ENCODE results near the gene BNIP2. TPM values are rescaled to one million over a fixed set of nuclear protein-coding genes. Genes with fewer than 3 reads are reported as not detected.

BNIP2 gene
- total and polyA plus RNA-seq, 2 donors (not counting 1 experiment from before 2014, with no cell fraction given), result 82.9 to 93.2 TPM

DNA sequence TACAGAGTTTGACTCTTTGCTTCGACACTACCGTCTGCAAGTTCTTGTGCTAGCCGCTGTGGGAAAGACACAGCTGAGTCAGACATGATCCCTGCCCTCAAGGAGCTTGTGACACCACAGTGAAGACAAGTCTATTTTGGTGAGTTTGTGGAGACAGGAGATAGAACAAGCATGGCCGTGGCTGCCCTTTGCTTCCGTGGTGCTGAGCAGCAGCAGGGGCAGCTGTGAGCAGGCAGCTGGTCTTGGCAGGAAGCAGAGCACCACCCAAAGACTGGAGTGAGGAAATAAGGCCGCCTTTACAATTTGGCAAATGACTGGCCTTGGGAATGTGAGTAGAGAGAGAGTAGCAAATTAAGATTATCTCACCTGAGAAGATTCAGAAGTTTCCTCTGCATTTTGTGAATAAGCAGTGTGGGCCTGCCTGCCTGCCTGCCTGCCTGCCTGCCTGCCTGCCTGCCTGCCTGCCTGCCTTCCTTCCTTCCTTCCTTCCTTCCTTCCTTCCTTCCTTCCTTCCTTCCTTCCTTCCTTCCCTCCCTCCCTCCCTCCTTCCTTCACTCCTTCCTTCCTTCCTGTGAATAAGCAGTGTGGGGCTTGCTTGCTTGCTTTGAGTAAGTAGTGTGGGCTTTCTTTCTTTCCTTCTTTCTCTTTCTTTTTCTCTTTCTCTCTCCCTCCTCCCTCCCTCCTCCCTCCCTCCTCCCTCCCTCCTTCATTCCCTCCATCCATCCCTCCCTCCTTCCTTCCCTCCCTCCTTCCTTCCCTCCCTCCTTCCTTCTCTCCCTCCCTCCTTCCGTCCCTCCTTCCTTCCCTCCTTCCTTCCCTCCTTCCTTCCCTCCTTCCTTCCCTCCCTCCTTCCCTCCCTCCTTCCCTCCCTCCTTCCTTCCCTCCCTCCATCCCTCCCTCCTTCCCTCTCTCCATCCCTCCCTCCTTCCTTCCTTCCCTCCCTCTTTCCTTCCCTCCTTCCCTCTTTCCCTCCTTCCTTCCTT is 79.1 kb downstream of the BNIP2 start:
- Histone ChIP-seq H3K4me1 (ENCODE audit: control insufficient read depth, extremely low read depth, insufficient read depth, low read length) (no peaks in the 10 kb centered on the region), H3K79me2 (ENCODE audit: control insufficient read depth, insufficient read depth, low read length) (no peaks in the 10 kb centered on the region), H2AFZ (ENCODE audit: low read length) (no peak overlapping the region), H3K4me2 (ENCODE audit: extremely low read depth, insufficient read depth, low read length) (no peak overlapping the region), H4K20me1 (ENCODE audit: control insufficient read depth, extremely low read depth, insufficient read depth, low read length) (no peaks in the 10 kb centered on the region), H3K27ac (ENCODE audit: insufficient read depth, low read length) (no peak overlapping the region), H3K9me3 (ENCODE audit: control insufficient read depth, insufficient read depth, low read depth, low read length) (no peaks in the 10 kb centered on the region), H3K4me3 (replicated peaks in 1 of 4; ENCODE audit: control extremely low read depth in 1 of 4, insufficient read depth in 1 of 4, low read depth in 3 of 4, low read length in 4 of 4) (no peak overlapping the region), H3K27me3 (ENCODE audit: control insufficient read depth, insufficient read depth, low read length) (no peaks in the 10 kb centered on the region), H3K36me3 (ENCODE audit: control insufficient read depth, insufficient read depth, low read length) (no peaks in the 10 kb centered on the region), H3K9ac (ENCODE audit: insufficient read depth, low read length) (no peak overlapping the region)
- peak in 1 of 2 donors; percentile 2 for DNase-seq (ENCODE audit: low read depth in 2 of 2)
- TF ChIP-seq, protein P1, sequence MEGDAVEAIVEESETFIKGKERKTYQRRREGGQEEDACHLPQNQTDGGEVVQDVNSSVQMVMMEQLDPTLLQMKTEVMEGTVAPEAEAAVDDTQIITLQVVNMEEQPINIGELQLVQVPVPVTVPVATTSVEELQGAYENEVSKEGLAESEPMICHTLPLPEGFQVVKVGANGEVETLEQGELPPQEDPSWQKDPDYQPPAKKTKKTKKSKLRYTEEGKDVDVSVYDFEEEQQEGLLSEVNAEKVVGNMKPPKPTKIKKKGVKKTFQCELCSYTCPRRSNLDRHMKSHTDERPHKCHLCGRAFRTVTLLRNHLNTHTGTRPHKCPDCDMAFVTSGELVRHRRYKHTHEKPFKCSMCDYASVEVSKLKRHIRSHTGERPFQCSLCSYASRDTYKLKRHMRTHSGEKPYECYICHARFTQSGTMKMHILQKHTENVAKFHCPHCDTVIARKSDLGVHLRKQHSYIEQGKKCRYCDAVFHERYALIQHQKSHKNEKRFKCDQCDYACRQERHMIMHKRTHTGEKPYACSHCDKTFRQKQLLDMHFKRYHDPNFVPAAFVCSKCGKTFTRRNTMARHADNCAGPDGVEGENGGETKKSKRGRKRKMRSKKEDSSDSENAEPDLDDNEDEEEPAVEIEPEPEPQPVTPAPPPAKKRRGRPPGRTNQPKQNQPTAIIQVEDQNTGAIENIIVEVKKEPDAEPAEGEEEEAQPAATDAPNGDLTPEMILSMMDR (conservative IDR thresholded peaks at IDR 0.05 in 1 of 2, IDR thresholded peaks at IDR 0.05 in 1 of 2; ENCODE audit: low read depth in 1 of 2, low read length in 2 of 2), result no peak
- no peak for TF ChIP-seq EZH2 (IDR thresholded peaks at IDR 0.05; ENCODE audit: low read length, missing control alignments)

Other genes starting within 250 kb of the BNIP2 start
- gene GCNT3, start 77.5 kb downstream of the BNIP2 start, total RNA-seq, result 0.17 and 0.26 TPM in 2 replicates
- 0.11 and 0.16 TPM in 2 replicates for gene GCNT3, start 77.5 kb downstream of the BNIP2 start, polyA plus RNA-seq
- 44.7 and 49.7 TPM in 2 replicates for gene GTF2A2, start 31.8 kb downstream of the BNIP2 start, total RNA-seq
- gene GTF2A2, start 31.8 kb downstream of the BNIP2 start, polyA plus RNA-seq, result 65.0 and 66.2 TPM in 2 replicates